Activated CD8-positive, alpha-beta T cell treated with anti-CD3 and anti-CD28 coated beads for 36 hours (primary cell): Measurements from ENCODE around the gene SHROOM2. TPM values are rescaled to one million over a fixed set of nuclear protein-coding genes. Genes with fewer than 3 reads are reported as not detected.

Source experiments
- ATAC-seq: fragments of 200-7000 bp; cut with Tn5 transposase; one replicate; pipeline ENCODE4 v1.10.0; 2021; ENCODE audit warnings: mild to moderate bottlenecking, moderate library complexity
- CTCF ChIA-PET: fragments of 350-600 bp; sonication (Branson Sonifier 250); formaldehyde crosslinking; loops from one replicate; lab custom pipeline; 2021; ENCODE audit warnings: antibody characterized with exemption; lab: Charles Lee
- POLR2A ChIA-PET: fragments of 350-600 bp; sonication (Branson Sonifier 250); formaldehyde crosslinking; loops from one replicate; lab custom pipeline; 2021; ENCODE audit warnings: antibody characterized with exemption; lab: Charles Lee
- DNase-seq: peaks from one replicate; pipeline ENCODE4 v3.0.0-alpha.2; 2020
- H3K27ac Mint-ChIP-seq: one replicate; pipeline ENCODE4 v1.8.0; 2021; ENCODE audit warnings: mild to moderate bottlenecking, mixed read lengths
- H3K27me3 Mint-ChIP-seq: one replicate; pipeline ENCODE4 v1.8.0; 2021; ENCODE audit warnings: mixed read lengths
- H3K36me3 Mint-ChIP-seq: one replicate; pipeline ENCODE4 v1.8.0; 2021; ENCODE audit warnings: low read depth, mixed read lengths
- H3K4me1 Mint-ChIP-seq: one replicate; pipeline ENCODE4 v1.8.0; 2021; ENCODE audit warnings: low read depth, mixed read lengths
- H3K4me3 Mint-ChIP-seq: one replicate; pipeline ENCODE4 v1.8.0; 2021; ENCODE audit warnings: mild to moderate bottlenecking, moderate library complexity, mixed read lengths
- H3K9me3 Mint-ChIP-seq: one replicate; pipeline ENCODE4 v1.8.0; 2021; ENCODE audit warnings: mixed read lengths
- CTCF ChIP-seq: fragments of 200-600 bp; IDR thresholded peaks from one replicate; pipeline ENCODE4 v1.8.0; 2022; ENCODE audit warnings: antibody characterized with exemption, mild to moderate bottlenecking
- intact Hi-C: fragments of 100-400 bp; cut with micrococcal nuclease; formaldehyde crosslinking; loops from one replicate; pipeline ENCODE4 v1.10.0; 2022
- total RNA-seq, 2 experiments: library from RNA; stranded (reverse); gene quantifications; one replicate each; pipeline ENCODE4 v1.2.3, GENCODE V29; 2021

The SHROOM2 gene
- total RNA-seq, 2 experiments from 2014 or later, result not detected

- Mint-ChIP-seq H3K36me3 (no peaks in the 10 kb centered on the region), H3K4me3 (no peak overlapping the region), H3K27me3 (peaks cover 39% of the 10 kb centered on the region), H3K9me3 (peaks cover 2% of the 10 kb centered on the region), H3K4me1 (peaks cover 14% of the 10 kb centered on the region), H3K27ac (no peak overlapping the region)
- POLR2A ChIA-PET, result no interaction called here
- CTCF ChIA-PET, result no interaction called here
- TF ChIP-seq CTCF, result no peak
- ATAC-seq, result peak; percentile 38
- intact Hi-C loops, result no loop called here
- DNase-seq, result peak; percentile 13
Observed at GRCh38 chrX:9943420-9943819, 157.2 kb downstream of the SHROOM2 start.

GRCh38 chrX:9947131-9947794, 161.0 kb downstream of the SHROOM2 start:
- H3K4me3 Mint-ChIP-seq, result no peak overlapping the region
- intact Hi-C loops, result no loop called here
- no peak for ATAC-seq
- peaks cover 8% of the 10 kb centered on the region for H3K4me1 Mint-ChIP-seq
- no peak overlapping the region for H3K27ac Mint-ChIP-seq
- H3K36me3 Mint-ChIP-seq, result no peaks in the 10 kb centered on the region
- CTCF ChIA-PET, result no interaction called here
- no peak for TF ChIP-seq CTCF
- no peak for DNase-seq
- POLR2A ChIA-PET, result no interaction called here
- no peaks in the 10 kb centered on the region for H3K9me3 Mint-ChIP-seq
- peaks cover 27% of the 10 kb centered on the region for H3K27me3 Mint-ChIP-seq

- ChIA-PET CTCF (no interaction called here), POLR2A (no interaction called here)
- Mint-ChIP-seq H3K27ac (no peak overlapping the region), H3K9me3 (no peaks in the 10 kb centered on the region), H3K4me1 (peaks cover under 1% of the 10 kb centered on the region), H3K27me3 (peaks cover 24% of the 10 kb centered on the region), H3K4me3 (no peak overlapping the region), H3K36me3 (no peaks in the 10 kb centered on the region)
- intact Hi-C loops, result no loop called here
- DNase-seq, result no peak
- TF ChIP-seq CTCF, result no peak
- no peak for ATAC-seq
Observed at GRCh38 chrX:9948406-9948805, 162.2 kb downstream of the SHROOM2 start.

- CTCF ChIA-PET, result no interaction called here
- no peaks in the 10 kb centered on the region for H3K9me3 Mint-ChIP-seq
- H3K36me3 Mint-ChIP-seq, result no peaks in the 10 kb centered on the region
- no peak overlapping the region for H3K27ac Mint-ChIP-seq
- H3K27me3 Mint-ChIP-seq, result peaks cover 14% of the 10 kb centered on the region
- POLR2A ChIA-PET, result no interaction called here
- intact Hi-C loops, result no loop called here
- ATAC-seq (no peak), DNase-seq (peak; percentile 12)
- H3K4me3 Mint-ChIP-seq, result no peak overlapping the region
- no peaks in the 10 kb centered on the region for H3K4me1 Mint-ChIP-seq
- no peak for TF ChIP-seq CTCF
Observed at GRCh38 chrX:9952300-9952699, 166.1 kb downstream of the SHROOM2 start.

GRCh38 chrX:9953396-9953795, 167.2 kb downstream of the SHROOM2 start:
- ATAC-seq (no peak), DNase-seq (no peak)
- Mint-ChIP-seq H3K4me1 (no peaks in the 10 kb centered on the region), H3K27ac (no peak overlapping the region), H3K9me3 (no peaks in the 10 kb centered on the region), H3K27me3 (peaks cover 7% of the 10 kb centered on the region), H3K36me3 (no peaks in the 10 kb centered on the region), H3K4me3 (no peak overlapping the region)
- intact Hi-C loops, result no loop called here
- no peak for TF ChIP-seq CTCF
- ChIA-PET POLR2A (no interaction called here), CTCF (no interaction called here)
